HTR-8/SVneo (cell line): ENCODE data around the gene ADPRM.
"Not testable (repeated sequence)": the region's sequence is repeated elsewhere in the genome, so short reads cannot be mapped to it uniquely, and the experiment has no call there.

Source experiments
- DNase-seq: peaks from one replicate; pipeline ENCODE4 v3.0.0; 2011; ENCODE audit warnings: low spot score, mixed read lengths; ENCODE audit not compliant: insufficient read length
- FAIRE-seq: peaks from 2 replicates; lab custom pipeline; 2011; peaks lifted over from hg19 to GRCh38; lab: Jason Lieb, UNC

The ADPRM gene

GRCh38 chr17:10698096-10698818, 863 bp downstream of the ADPRM start:
- FAIRE-seq (no peak), DNase-seq (no peak)

- DNase-seq (no peak), FAIRE-seq (no peak)
These were observed 2.5 kb downstream of the ADPRM start for GRCh38 chr17:10699856-10700255.

GRCh38 chr17:10702574-10702973, 5.2 kb downstream of the ADPRM start:
- DNase-seq: no peak
- FAIRE-seq: no peak

GRCh38 chr17:10705727-10706126, 8.3 kb downstream of the ADPRM start:
- FAIRE-seq: no peak
- DNase-seq: no peak

GRCh38 chr17:10713318-10713717, 15.9 kb downstream of the ADPRM start:
- FAIRE-seq: no peak

GRCh38 chr17:10716218-10716617, 18.8 kb downstream of the ADPRM start:
- FAIRE-seq: no peak

More at GRCh38 chr17:10713318-10713717, 15.9 kb downstream of the ADPRM start:
- DNase-seq: no peak

GRCh38 chr17:10718547-10718946, 21.2 kb downstream of the ADPRM start:
- no peak for FAIRE-seq

More at GRCh38 chr17:10716218-10716617, 18.8 kb downstream of the ADPRM start:
- no peak for DNase-seq

GRCh38 chr17:10724546-10725195, 27.3 kb downstream of the ADPRM start:
- FAIRE-seq: no peak
- no peak for DNase-seq

More at GRCh38 chr17:10718547-10718946, 21.2 kb downstream of the ADPRM start:
- no peak for DNase-seq

GRCh38 chr17:10725262-10725661, 27.9 kb downstream of the ADPRM start:
- FAIRE-seq (no peak), DNase-seq (no peak)

GRCh38 chr17:10726196-10726595, 28.8 kb downstream of the ADPRM start:
- no peak for FAIRE-seq

GRCh38 chr17:10727192-10727591, 29.8 kb downstream of the ADPRM start:
- FAIRE-seq: no peak
- DNase-seq: no peak

More at GRCh38 chr17:10726196-10726595, 28.8 kb downstream of the ADPRM start:
- no peak for DNase-seq

- no peak for FAIRE-seq
These were observed 31.0 kb downstream of the ADPRM start for GRCh38 chr17:10728331-10728892.

GRCh38 chr17:10729334-10730193, 32.2 kb downstream of the ADPRM start, which contains the start of gene TMEM220:
Gene TMEM220, minus strand, starts transcription at chr17:10730023. Its CDS starts 172 bp downstream, at chr17:10729851.
- FAIRE-seq (no peak), DNase-seq (no peak)

More at GRCh38 chr17:10728331-10728892, 31.0 kb downstream of the ADPRM start:
- no peak for DNase-seq

GRCh38 chr17:10730247-10730646, 32.9 kb downstream of the ADPRM start:
- not testable (repeated sequence) for FAIRE-seq, DNase-seq

- DNase-seq (no peak), FAIRE-seq (no peak)
These were observed 34.0 kb downstream of the ADPRM start for GRCh38 chr17:10731408-10731879.

- not testable (repeated sequence) for FAIRE-seq
These were observed 34.7 kb downstream of the ADPRM start for GRCh38 chr17:10732121-10732520.

GRCh38 chr17:10733666-10734065, 36.3 kb downstream of the ADPRM start:
- DNase-seq: no peak
- no peak for FAIRE-seq

More at GRCh38 chr17:10732121-10732520, 34.7 kb downstream of the ADPRM start:
- DNase-seq: not testable (repeated sequence)

GRCh38 chr17:10735251-10735650, 37.9 kb downstream of the ADPRM start:
- DNase-seq (no peak), FAIRE-seq (no peak)

- FAIRE-seq (no peak), DNase-seq (no peak)
These were observed 38.4 kb downstream of the ADPRM start for GRCh38 chr17:10735821-10736220.

GRCh38 chr17:10737168-10737622, 39.8 kb downstream of the ADPRM start:
- FAIRE-seq (no peak), DNase-seq (peak; percentile 53)
